NB4 (cell line): Measurements from ENCODE around the gene DDX54.

Source experiments
- CTCF ChIP-seq: IDR thresholded peaks from one replicate; pipeline ENCODE4 v1.5.1; 2012; ENCODE audit warnings: low read depth, low read length
- POLR2A ChIP-seq: IDR thresholded peaks from 2 replicates; pipeline ENCODE4 v1.6.1; 2011; ENCODE audit warnings: mild to moderate bottlenecking; ENCODE audit not compliant: insufficient read length; ENCODE audit errors: extremely low read depth

GRCh38 chr12:113173081-113173698 lies 12.1 kb downstream of the DDX54 start:
- TF ChIP-seq CTCF (no peak), POLR2A (no peak)
